Measurements from ENCODE around the gene BZW2.

- no peak for TF ChIP-seq GATA1 (IDR thresholded peaks at IDR 0.05; ENCODE audit: low read depth, low read length)
- no peak for TF ChIP-seq POLR2A (IDR thresholded peaks at IDR 0.05; ENCODE audit: low read length)
These were observed 97.3 kb downstream of the BZW2 start for GRCh38 chr7:16743236-16743635.
